Mesothelial cell of epicardium (in vitro differentiated cells): ENCODE results near the gene BEAN1. TPM values are rescaled to one million over a fixed set of nuclear protein-coding genes. Genes with fewer than 3 reads are reported as not detected.

Source experiments
- DNase-seq, 2 experiments: peaks; one replicate each; pipeline ENCODE4 v3.0.0; 2021; ENCODE audit warnings: low spot score in 2 of 2; ENCODE audit not compliant: unreplicated experiment in 2 of 2
- H3K27ac Mint-ChIP-seq: 2 replicates; pipeline ENCODE4 v1.8.0; 2021; ENCODE audit warnings: mixed read lengths
- H3K27me3 Mint-ChIP-seq: 2 replicates; pipeline ENCODE4 v1.8.0; 2021; ENCODE audit warnings: low read depth, mixed read lengths
- H3K36me3 Mint-ChIP-seq: 2 replicates; pipeline ENCODE4 v1.8.0; 2021; ENCODE audit warnings: mixed read lengths
- H3K4me1 Mint-ChIP-seq: 2 replicates; pipeline ENCODE4 v1.8.0; 2021; ENCODE audit warnings: mixed read lengths
- H3K4me3 Mint-ChIP-seq: 2 replicates; pipeline ENCODE4 v1.8.0; 2021; ENCODE audit warnings: mild to moderate bottlenecking, moderate library complexity, mixed read lengths
- H3K9me3 Mint-ChIP-seq: 2 replicates; pipeline ENCODE4 v1.8.0; 2021; ENCODE audit warnings: mixed read lengths
- total RNA-seq: library from RNA; stranded (reverse); gene quantifications from 3 replicates; pipeline ENCODE4 v1.2.1, GENCODE V29; 2021
- TF ChIP-seq, protein P1 (sequence below): fragments of 200-600 bp; sonication (generic); IDR thresholded peaks from one replicate; pipeline ENCODE4 v1.5.0; 2021; ENCODE audit warnings: antibody characterized with exemption; ENCODE audit not compliant: unreplicated experiment

BEAN1 gene
- total RNA-seq, 1 donor from 2014 or later: 1.1 TPM

DNA sequence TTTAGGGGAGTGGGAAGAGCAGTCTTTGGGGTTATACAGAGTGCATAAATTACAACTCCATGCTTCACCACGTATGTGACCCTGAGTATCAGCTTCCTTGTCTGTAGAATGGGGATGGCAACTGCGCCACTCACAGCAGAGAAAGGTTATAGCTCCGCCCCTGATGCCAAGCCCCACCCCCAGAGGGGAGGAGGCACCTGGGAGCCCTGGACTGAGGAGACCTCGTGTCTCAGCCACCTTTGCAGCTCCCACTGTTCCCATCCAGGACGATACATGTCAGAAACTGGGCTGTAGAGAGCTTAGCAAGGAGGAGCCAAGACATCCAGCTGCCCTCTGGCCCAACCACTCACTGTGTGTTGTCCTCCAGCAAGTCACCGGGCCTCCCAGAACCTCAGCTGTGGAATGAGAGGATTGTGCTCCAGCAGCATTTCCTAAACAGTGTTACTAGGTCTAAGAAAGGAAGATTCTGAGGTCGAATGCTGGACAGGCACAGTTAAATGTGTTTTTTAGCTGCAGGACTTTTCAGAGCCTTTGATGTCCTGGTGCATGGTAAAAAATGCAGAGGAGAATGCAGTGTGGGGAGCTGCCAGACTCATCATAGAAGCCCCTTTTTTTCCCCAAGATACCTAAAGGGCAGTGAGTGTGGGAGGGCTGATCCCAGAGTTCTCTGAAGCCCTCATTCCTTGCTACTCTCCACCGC, 49.4 kb downstream of the BEAN1 start:
- Mint-ChIP-seq H3K27ac (no peak overlapping the region), H3K27me3 (peaks cover 7% of the 10 kb centered on the region), H3K36me3 (no peaks in the 10 kb centered on the region), H3K4me3 (no peak overlapping the region), H3K4me1 (peaks cover 11% of the 10 kb centered on the region), H3K9me3 (no peaks in the 10 kb centered on the region)
- peak in 1 of 2 experiments; percentile 32 for DNase-seq
- TF ChIP-seq, protein P1, sequence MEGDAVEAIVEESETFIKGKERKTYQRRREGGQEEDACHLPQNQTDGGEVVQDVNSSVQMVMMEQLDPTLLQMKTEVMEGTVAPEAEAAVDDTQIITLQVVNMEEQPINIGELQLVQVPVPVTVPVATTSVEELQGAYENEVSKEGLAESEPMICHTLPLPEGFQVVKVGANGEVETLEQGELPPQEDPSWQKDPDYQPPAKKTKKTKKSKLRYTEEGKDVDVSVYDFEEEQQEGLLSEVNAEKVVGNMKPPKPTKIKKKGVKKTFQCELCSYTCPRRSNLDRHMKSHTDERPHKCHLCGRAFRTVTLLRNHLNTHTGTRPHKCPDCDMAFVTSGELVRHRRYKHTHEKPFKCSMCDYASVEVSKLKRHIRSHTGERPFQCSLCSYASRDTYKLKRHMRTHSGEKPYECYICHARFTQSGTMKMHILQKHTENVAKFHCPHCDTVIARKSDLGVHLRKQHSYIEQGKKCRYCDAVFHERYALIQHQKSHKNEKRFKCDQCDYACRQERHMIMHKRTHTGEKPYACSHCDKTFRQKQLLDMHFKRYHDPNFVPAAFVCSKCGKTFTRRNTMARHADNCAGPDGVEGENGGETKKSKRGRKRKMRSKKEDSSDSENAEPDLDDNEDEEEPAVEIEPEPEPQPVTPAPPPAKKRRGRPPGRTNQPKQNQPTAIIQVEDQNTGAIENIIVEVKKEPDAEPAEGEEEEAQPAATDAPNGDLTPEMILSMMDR: no peak

DNA sequence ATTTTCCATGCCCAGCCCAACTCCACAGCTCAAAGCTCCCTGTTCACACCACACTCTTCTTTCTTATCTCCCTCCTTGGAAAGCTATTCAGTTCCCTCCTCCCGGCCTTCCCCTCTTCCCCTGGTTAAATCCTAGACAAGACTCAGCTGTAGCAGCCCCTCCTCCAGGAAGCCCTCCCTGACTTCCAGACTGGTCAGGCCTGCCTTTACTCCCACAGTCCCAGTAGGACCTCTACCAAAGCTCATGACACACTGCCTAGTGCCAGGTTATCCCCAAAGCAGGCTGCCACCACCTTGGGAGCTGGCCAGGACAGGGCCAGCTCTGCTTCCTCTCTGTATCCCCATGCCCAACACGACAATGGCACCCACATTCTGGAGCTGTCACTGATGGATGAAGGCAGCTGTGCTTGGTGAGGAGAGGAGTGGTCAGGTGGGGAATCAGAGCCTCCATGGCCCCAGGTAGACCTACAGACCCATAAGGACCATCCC, 50.0 kb downstream of the BEAN1 start:
- Mint-ChIP-seq H3K4me3 (no peak overlapping the region), H3K27ac (no peak overlapping the region)
- peak in 1 of 2 experiments; percentile 11 for DNase-seq

GRCh38 chr16:66478733-66479511, 51.8 kb downstream of the BEAN1 start:
- DNase-seq: peak in 1 of 2 experiments; percentile 37
- TF ChIP-seq, protein P1: peak; percentile 28
- no peak overlapping the region for H3K27ac Mint-ChIP-seq
- peaks cover 7% of the 10 kb centered on the region for H3K27me3 Mint-ChIP-seq
- no peaks in the 10 kb centered on the region for H3K36me3 Mint-ChIP-seq
- H3K4me3 Mint-ChIP-seq: no peak overlapping the region
- H3K4me1 Mint-ChIP-seq: peaks cover 17% of the 10 kb centered on the region
- H3K9me3 Mint-ChIP-seq: no peaks in the 10 kb centered on the region

More for the DNA sequence above, 50.0 kb downstream of the BEAN1 start:
- Mint-ChIP-seq H3K4me1 (peaks cover 11% of the 10 kb centered on the region), H3K36me3 (no peaks in the 10 kb centered on the region), H3K9me3 (no peaks in the 10 kb centered on the region), H3K27me3 (peaks cover 7% of the 10 kb centered on the region)
- TF ChIP-seq, protein P1: no peak

DNA sequence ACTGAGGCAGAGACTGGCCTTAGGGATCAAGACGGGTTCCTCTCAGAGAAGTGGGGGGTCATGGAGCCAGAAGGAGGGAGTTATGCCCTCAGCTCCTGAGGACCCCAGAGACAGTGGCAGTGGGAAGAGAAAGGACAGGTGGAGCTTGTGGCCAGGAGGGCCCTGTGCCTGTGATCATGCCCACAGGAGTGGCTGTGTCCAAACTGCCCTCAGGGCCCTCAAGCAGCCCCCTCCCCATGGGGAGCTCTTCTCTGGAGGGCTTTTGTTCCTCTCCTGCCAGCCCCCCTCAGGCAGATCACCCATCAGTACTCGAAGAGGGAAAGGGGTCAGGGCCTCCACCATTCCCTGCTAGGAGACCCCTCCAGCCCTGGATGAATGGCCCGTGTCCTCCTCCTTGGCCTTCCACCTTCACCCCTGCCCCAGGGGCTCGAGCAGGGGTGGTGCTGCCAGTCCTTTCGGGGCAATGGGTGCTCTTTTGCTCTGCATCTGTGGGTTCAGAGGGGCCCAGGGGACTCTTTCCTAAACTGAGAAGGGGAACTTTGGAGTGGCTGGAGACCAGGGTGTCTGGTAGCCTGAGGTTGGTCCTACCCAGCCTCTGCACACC, 52.7 kb downstream of the BEAN1 start:
- H3K27me3 Mint-ChIP-seq: peaks cover 4% of the 10 kb centered on the region
- peaks cover 21% of the 10 kb centered on the region for H3K4me1 Mint-ChIP-seq
- DNase-seq: peak in 1 of 2 experiments; percentile 24
- no peaks in the 10 kb centered on the region for H3K36me3 Mint-ChIP-seq
- H3K27ac Mint-ChIP-seq: no peak overlapping the region
- TF ChIP-seq, protein P1: no peak
- no peak overlapping the region for H3K4me3 Mint-ChIP-seq
- no peaks in the 10 kb centered on the region for H3K9me3 Mint-ChIP-seq

DNA sequence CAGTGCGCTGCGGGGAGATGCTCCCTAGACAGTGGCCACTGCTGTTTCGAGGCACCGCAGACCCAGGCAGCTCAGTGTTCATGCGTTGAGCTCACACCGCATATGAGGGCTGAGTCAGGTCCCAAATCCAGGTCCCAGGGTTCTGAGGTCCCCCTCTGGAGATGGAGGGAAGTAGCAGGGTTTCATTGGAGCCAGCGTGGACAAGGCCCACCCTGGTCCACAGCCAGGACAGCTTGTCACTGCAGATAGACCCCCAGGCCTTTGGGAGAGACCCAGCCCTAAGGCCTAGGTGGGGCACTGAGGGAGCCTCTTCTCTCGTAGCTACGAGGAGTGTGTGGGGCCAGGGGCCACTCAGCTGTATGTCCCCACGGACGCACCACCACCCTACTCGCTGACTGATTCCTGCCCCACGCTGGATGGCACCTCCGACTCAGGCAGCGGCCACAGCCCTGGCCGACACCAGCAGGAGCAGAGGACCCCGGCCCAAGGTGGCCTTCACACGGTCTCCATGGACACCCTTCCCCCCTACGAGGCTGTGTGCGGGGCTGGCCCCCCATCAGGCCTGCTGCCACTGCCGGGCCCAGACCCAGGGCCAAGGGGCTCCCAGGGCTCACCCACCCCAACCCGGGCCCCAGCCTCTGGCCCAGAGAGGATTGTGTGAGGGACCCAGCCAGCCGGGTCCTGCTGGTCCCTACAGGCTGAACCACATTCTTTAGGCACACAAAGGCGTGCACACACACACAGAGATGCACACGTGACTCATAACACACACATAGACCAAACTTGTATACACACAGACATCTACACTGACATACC, 53.4 kb downstream of the BEAN1 start:
- TF ChIP-seq, protein P1: no peak
- Mint-ChIP-seq H3K36me3 (no peaks in the 10 kb centered on the region), H3K27ac (no peak overlapping the region), H3K9me3 (no peaks in the 10 kb centered on the region), H3K4me1 (peaks cover 21% of the 10 kb centered on the region), H3K4me3 (no peak overlapping the region), H3K27me3 (peaks cover under 1% of the 10 kb centered on the region)
- DNase-seq: peak in 1 of 2 experiments; percentile 38
